GM12878 (cell line): ENCODE measurements around the gene GRAMD2B. TPM values are rescaled to one million over a fixed set of nuclear protein-coding genes. Genes with fewer than 3 reads are reported as not detected.

Experiments
- ATAC-seq: fragments of 200-7000 bp; cut with Tn5 transposase; 3 replicates; pipeline ENCODE4 v1.9.1; 2020; ENCODE audit warnings: mild to moderate bottlenecking, moderate library complexity
- BruUV-seq: library from RNA; stranded (reverse); fragments of 400-500 nt; replicated peaks from 2 replicates; lab custom pipeline; 2021; lab: Mats Ljungman, UMichigan
- CTCF ChIA-PET: fragments of 300-600 bp; sonication (Branson Sonifier 250); formaldehyde crosslinking; extraction: SDS; loops from one replicate; lab custom pipeline; 2021; ENCODE audit warnings: inconsistent platforms; lab: Yijun Ruan, JAX
- POLR2A ChIA-PET: fragments of 350-600 bp; formaldehyde crosslinking; extraction: SDS; loops from one replicate; lab custom pipeline; 2021; ENCODE audit warnings: inconsistent platforms; lab: Charles Lee
- RAD21 ChIA-PET: fragments of 300-600 bp; sonication (Branson Sonifier 250); formaldehyde crosslinking; loops from one replicate; lab custom pipeline; 2023; ENCODE audit warnings: antibody characterized with exemption; ENCODE audit not compliant: unreplicated experiment; lab: Charles Lee
- SMC1A ChIA-PET: fragments of 300-600 bp; sonication (Branson Sonifier 250); formaldehyde crosslinking; loops from one replicate; lab custom pipeline; 2023; ENCODE audit not compliant: unreplicated experiment, uncharacterized antibody; lab: Charles Lee
- DNase-seq: peaks from one replicate; pipeline ENCODE4 v3.0.0-alpha.2; 2011; ENCODE audit warnings: low read depth, low spot score
- FAIRE-seq: peaks from 3 replicates; lab custom pipeline; 2011; peaks lifted over from hg19 to GRCh38; lab: Jason Lieb, UNC
- H2AFZ ChIP-seq: 2 replicates; pipeline ENCODE4 v1.6.0; 2011; ENCODE audit warnings: low read depth, low read length, control low read depth; ENCODE audit not compliant: control insufficient read depth
- H3K27ac ChIP-seq: 2 replicates; pipeline ENCODE4 v1.5.1; 2011; ENCODE audit warnings: control low read depth; ENCODE audit not compliant: control insufficient read depth, insufficient read depth
- H3K27me3 ChIP-seq, 2 experiments: replicated peaks in 1 of 2; 2 replicates each; pipeline versions ENCODE4 v1.6.0 to v1.6.1; 2011; ENCODE audit warnings: low read length in 1 of 2; ENCODE audit not compliant: control insufficient read depth in 2 of 2, insufficient read depth in 2 of 2
- H3K36me3 ChIP-seq, 2 experiments: 2 replicates each; pipeline ENCODE4 v1.5.1; 2011; ENCODE audit warnings: low read length in 1 of 2; ENCODE audit not compliant: control insufficient read depth in 2 of 2, insufficient read depth in 2 of 2
- H3K4me1 ChIP-seq: 2 replicates; pipeline ENCODE4 v1.6.1; 2011; ENCODE audit warnings: mild to moderate bottlenecking, low read length, moderate library complexity, mixed read lengths; ENCODE audit not compliant: control insufficient read depth, insufficient read depth
- H3K4me2 ChIP-seq: 2 replicates; pipeline ENCODE4 v1.6.0; 2011; ENCODE audit warnings: control low read depth; ENCODE audit not compliant: control insufficient read depth, insufficient read depth
- H3K4me3 ChIP-seq: fragments of 200-600 bp; sonication (generic); 2 replicates; pipeline ENCODE4 v1.5.1; 2016
- H3K79me2 ChIP-seq: 2 replicates; pipeline ENCODE4 v1.6.0; 2011; ENCODE audit warnings: low read length; ENCODE audit not compliant: control insufficient read depth, insufficient read depth
- H3K9ac ChIP-seq: 2 replicates; pipeline ENCODE4 v1.8.0; 2011; ENCODE audit warnings: low read length, control low read depth, mixed read lengths; ENCODE audit not compliant: control insufficient read depth, insufficient read depth
- H3K9me3 ChIP-seq: replicated peaks from 3 replicates; pipeline ENCODE4 v1.5.1; 2011; ENCODE audit warnings: mild to moderate bottlenecking, low read length; ENCODE audit not compliant: control insufficient read depth, insufficient read depth
- H4K20me1 ChIP-seq: 2 replicates; pipeline ENCODE4 v1.6.0; 2011; ENCODE audit not compliant: control insufficient read depth, insufficient read depth
- BCL11A ChIP-seq: IDR thresholded peaks from 2 replicates; pipeline ENCODE4 v1.6.1; 2011; ENCODE audit warnings: low read depth, low read length
- CREB1 ChIP-seq: IDR thresholded peaks from 2 replicates; pipeline ENCODE4 v1.6.1; 2012; ENCODE audit warnings: low read depth, mild to moderate bottlenecking, inconsistent platforms
- EP300 ChIP-seq, 2 experiments: fragments of 150-350 bp in 1 of 2; IDR thresholded peaks; 2 replicates each; pipeline ENCODE4 v1.6.1; 2011 to 2012; ENCODE audit warnings: low read depth in 2 of 2, low read length in 2 of 2, borderline replicate concordance in 1 of 2, improper control_type of control experiment in 1 of 2, inconsistent platforms in 1 of 2; ENCODE audit not compliant: control insufficient read depth in 1 of 2
- EZH2 ChIP-seq: IDR thresholded peaks from 2 replicates; pipeline ENCODE4 v1.6.1; 2012; ENCODE audit warnings: low read depth, mild to moderate bottlenecking, control low read depth, inconsistent platforms, low read length, borderline replicate concordance; ENCODE audit not compliant: control insufficient read depth
- FOS ChIP-seq: IDR thresholded peaks from 3 replicates; pipeline ENCODE4 v1.6.1; 2011; ENCODE audit warnings: borderline replicate concordance; ENCODE audit not compliant: insufficient read length; ENCODE audit errors: extremely low read depth
- HCFC1 ChIP-seq: fragments of 150-350 bp; IDR thresholded peaks from 2 replicates; pipeline ENCODE4 v1.6.1; 2014; ENCODE audit warnings: low read length
- KLF5 ChIP-seq: fragments of 450-650 bp; IDR thresholded peaks from 2 replicates; pipeline ENCODE4 v1.6.1; 2014; ENCODE audit warnings: mild to moderate bottlenecking; ENCODE audit not compliant: partially characterized antibody
- MTA2 ChIP-seq: fragments of 450-650 bp; IDR thresholded peaks from 2 replicates; pipeline ENCODE4 v1.6.1; 2016; ENCODE audit warnings: low read depth, mild to moderate bottlenecking, moderate library complexity
- MTA3 ChIP-seq: IDR thresholded peaks from 2 replicates; pipeline ENCODE4 v1.6.1; 2012; ENCODE audit warnings: low read length, inconsistent platforms, borderline replicate concordance
- NRF1 ChIP-seq: conservative IDR thresholded peaks from 2 replicates; pipeline ENCODE4 v1.6.1; 2011; ENCODE audit warnings: mild to moderate bottlenecking, low read depth, low read length, improper control_type of control experiment
- RAD21 ChIP-seq: IDR thresholded peaks from 2 replicates; pipeline ENCODE4 v1.6.1; 2011; ENCODE audit warnings: mild to moderate bottlenecking, low read depth, low read length, moderate library complexity; ENCODE audit not compliant: insufficient read depth
- RB1 ChIP-seq: fragments of 450-650 bp; formaldehyde crosslinking; IDR thresholded peaks from 2 replicates; pipeline ENCODE4 v1.6.1; 2017; ENCODE audit warnings: mild to moderate bottlenecking, borderline replicate concordance
- RCOR1 ChIP-seq: conservative IDR thresholded peaks from 2 replicates; pipeline ENCODE4 v1.6.1; 2012; ENCODE audit warnings: low read depth, low read length, improper control_type of control experiment
- SMAD5 ChIP-seq: IDR thresholded peaks from 2 replicates; pipeline ENCODE4 v1.6.1; 2016; ENCODE audit warnings: antibody characterized with exemption, low read depth
- SPI1 ChIP-seq: IDR thresholded peaks from 2 replicates; pipeline ENCODE4 v1.6.1; 2011; ENCODE audit warnings: low read depth, mild to moderate bottlenecking, low read length, moderate library complexity, borderline replicate concordance; ENCODE audit not compliant: insufficient read depth
- SREBF1 ChIP-seq: IDR thresholded peaks from 2 replicates; pipeline ENCODE4 v1.6.1; 2012; ENCODE audit warnings: mild to moderate bottlenecking, low read length
- SUPT20H ChIP-seq: IDR thresholded peaks from 2 replicates; pipeline ENCODE4 v1.6.1; 2011; ENCODE audit warnings: low read depth, mild to moderate bottlenecking, low read length, moderate library complexity, borderline replicate concordance; ENCODE audit not compliant: control insufficient read depth
- ZNF274 ChIP-seq: IDR thresholded peaks from one replicate; pipeline ENCODE4 v1.8.0; 2011; ENCODE audit not compliant: insufficient read length, insufficient read depth
- WGBS: methylation state at CpG from one replicate; pipeline ENCODE4 v1.1.6; 2016; ENCODE audit warnings: low lambda C conversion rate; ENCODE audit not compliant: insufficient replicate concordance, insufficient coverage; ENCODE audit errors: missing lambda C conversion rate; 5-methylcytosine and 5-hydroxymethylcytosine counted together
- in situ Hi-C: fragments of 300-500 bp; cut with MboI; formaldehyde crosslinking; loops from 9 replicates; pipeline ENCODE4 v1.14.3; 2018; ENCODE audit warnings: mixed read lengths
- intact Hi-C: fragments of 100-400 bp; cut with micrococcal nuclease; formaldehyde crosslinking; loops from one replicate; pipeline ENCODE4 v1.14.2; 2022; ENCODE audit not compliant: unreplicated experiment
- polyA plus RNA-seq, 11 experiments: library from polyadenylated mRNA; depleted of rRNA in 4 of 11; unstranded in 6 of 11; stranded (reverse) in 5 of 11; fragments of >200 nt; fragmentation: Nextera tagmentation in 4 of 11; fragmentation: Illumina TruSeq in 1 of 11; extraction: Ambion mirVana in 4 of 11; extraction: Trizol in 1 of 11; gene quantifications; 1 replicate in 1 of 11; 2 replicates in 10 of 11; pipeline versions ENCODE4 v1.2.1 to v1.2.3, GENCODE V29; 2011 to 2016; ENCODE audit warnings: inconsistent platforms in 2 of 11, missing spikeins in 2 of 11, low read depth in 1 of 11
- total RNA-seq, 4 experiments: library from RNA; depleted of rRNA in 3 of 4; stranded (reverse); fragments of >200 nt in 3 of 4; fragmentation: Illumina TruSeq in 1 of 4; extraction: Trizol in 1 of 4; gene quantifications; 2 replicates each; pipeline versions ENCODE4 v1.2.1 to v1.2.3, GENCODE V29; 2013 to 2021
- TF ChIP-seq, protein P1 (sequence below): IDR thresholded peaks from 2 replicates; pipeline ENCODE4 v1.6.1; 2011; ENCODE audit warnings: borderline replicate concordance, low read depth, mild to moderate bottlenecking, moderate library complexity, low read length; ENCODE audit not compliant: insufficient read depth, poor library complexity, severe bottlenecking

Gene GRAMD2B
- total and polyA plus RNA-seq, 10 of the 15 experiments (the other 5 are each of a cell fraction or from before 2014, with no cell fraction given): 1.9 to 21.5 (median 8.4) TPM

DNA sequence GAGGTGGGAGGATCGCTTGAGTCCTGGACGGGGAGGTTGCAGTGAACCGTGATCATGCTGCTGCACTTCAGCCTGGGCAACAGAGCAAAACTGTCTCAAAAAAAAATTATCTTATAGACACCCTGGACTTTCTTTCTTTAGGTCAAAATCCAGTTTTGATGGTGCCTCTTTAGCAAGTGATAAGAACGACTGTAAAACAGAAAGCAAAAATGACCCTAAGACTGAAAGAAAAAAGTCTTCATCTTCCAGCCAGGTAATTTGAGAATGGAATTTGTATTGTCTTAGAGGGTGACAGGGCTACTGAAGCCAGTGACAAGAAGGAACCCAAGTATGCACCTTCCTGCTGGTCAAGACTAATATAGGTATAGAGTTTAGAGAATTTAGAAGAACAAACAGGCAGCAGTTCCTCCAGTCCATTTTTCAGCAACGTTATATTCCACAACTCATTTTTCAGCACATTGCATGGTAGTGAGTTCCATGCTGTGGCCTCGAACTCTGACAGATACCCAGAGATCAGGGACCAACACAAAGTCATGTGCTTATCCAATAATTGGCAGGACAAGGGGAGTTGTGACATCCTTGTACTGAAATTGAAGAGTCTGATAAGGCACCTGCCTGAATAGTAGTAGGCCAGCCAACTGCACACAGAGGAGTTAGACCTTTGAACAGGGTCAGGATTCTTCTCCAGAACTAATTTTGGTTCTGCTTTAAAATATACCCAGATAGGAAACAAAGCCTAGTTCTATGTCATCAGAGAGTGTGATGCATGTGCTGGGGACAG is 46.5 kb downstream of the GRAMD2B start:
- H3K36me3 ChIP-seq: peaks cover 0 to 7% of the 10 kb centered on the region in 2 experiments; a peak in 1 of 4 replicates
- H3K9ac ChIP-seq: no peak overlapping the region
- CTCF ChIA-PET: no interaction called here
- no peak overlapping the region for H3K4me3 ChIP-seq
- in situ Hi-C loops: no loop called here
- TF ChIP-seq RAD21: no peak
- TF ChIP-seq, protein P1, sequence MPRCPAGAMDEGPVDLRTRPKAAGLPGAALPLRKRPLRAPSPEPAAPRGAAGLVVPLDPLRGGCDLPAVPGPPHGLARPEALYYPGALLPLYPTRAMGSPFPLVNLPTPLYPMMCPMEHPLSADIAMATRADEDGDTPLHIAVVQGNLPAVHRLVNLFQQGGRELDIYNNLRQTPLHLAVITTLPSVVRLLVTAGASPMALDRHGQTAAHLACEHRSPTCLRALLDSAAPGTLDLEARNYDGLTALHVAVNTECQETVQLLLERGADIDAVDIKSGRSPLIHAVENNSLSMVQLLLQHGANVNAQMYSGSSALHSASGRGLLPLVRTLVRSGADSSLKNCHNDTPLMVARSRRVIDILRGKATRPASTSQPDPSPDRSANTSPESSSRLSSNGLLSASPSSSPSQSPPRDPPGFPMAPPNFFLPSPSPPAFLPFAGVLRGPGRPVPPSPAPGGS: no peak
- TF ChIP-seq MTA2: no peak
- TF ChIP-seq BCL11A: no peak
- no peak for TF ChIP-seq NRF1
- TF ChIP-seq EZH2: no peak
- TF ChIP-seq SREBF1: no peak
- no peak for TF ChIP-seq SPI1
- no peak for TF ChIP-seq MTA3
- TF ChIP-seq EP300 (IDR thresholded peaks at IDR 0.05; ENCODE audit: borderline replicate concordance in 1 of 2, control insufficient read depth in 1 of 2, low read depth in 2 of 2, low read length in 2 of 2): no peak
- TF ChIP-seq HCFC1: no peak
- TF ChIP-seq ZNF274: no peak
- no peak for TF ChIP-seq RB1
- TF ChIP-seq FOS: no peak
- TF ChIP-seq CREB1: no peak
- no peak for TF ChIP-seq SMAD5
- TF ChIP-seq SUPT20H: no peak
- TF ChIP-seq KLF5: no peak
- TF ChIP-seq RCOR1: no peak
- no peaks in the 10 kb centered on the region for H4K20me1 ChIP-seq
- POLR2A ChIA-PET: no interaction called here
- no peaks in the 10 kb centered on the region for H3K4me1 ChIP-seq
- RAD21 ChIA-PET: interaction anchor here (0.6 kb wide), 1 partner anchor 88 kb away, joined by 3 read pairs; no protein-coding TSS in a partner anchor
- FAIRE-seq: no peak
- no peak for ATAC-seq
- H2AFZ ChIP-seq: no peak overlapping the region
- SMC1A ChIA-PET: no interaction called here
- BruUV-seq: no TSS peak
- intact Hi-C loops: no loop called here
- no peaks in the 10 kb centered on the region for H3K79me2 ChIP-seq
- H3K27me3 ChIP-seq: no peaks in the 10 kb centered on the region
- H3K9me3 ChIP-seq: no peaks in the 10 kb centered on the region
- no peak overlapping the region for H3K4me2 ChIP-seq
- 93% methylated on average over 6 of the region's 6 CpGs for WGBS
- DNase-seq: no peak
- H3K27ac ChIP-seq: no peak overlapping the region
